Umbilical cord (tissue), 1 donor: ENCODE measurements around the gene JAZF1. TPM values are rescaled to one million over a fixed set of nuclear protein-coding genes. Genes with fewer than 3 reads are reported as not detected.

ENCODE experiments used
- total RNA-seq: library from RNA; depleted of rRNA; stranded (reverse); fragments of >200 nt; gene quantifications from one replicate; pipeline ENCODE4 v1.2.3, GENCODE V29; 2014; ENCODE audit warnings: low replicate concordance; ENCODE audit not compliant: insufficient read depth

The JAZF1 gene
- total RNA-seq, 1 donor from 2014 or later: 16.1 TPM

Other genes starting within 250 kb of the JAZF1 start
- 17.8 TPM for gene CREB5, start 231.7 kb upstream of the JAZF1 start, total RNA-seq